HG03460 (cell line): ENCODE measurements around the gene CTPS2.
"Not testable (repeated sequence)": the region's sequence is repeated elsewhere in the genome, so short reads cannot be mapped to it uniquely, and the experiment has no call there.

Source experiments
- ATAC-seq: cut with Tn5 transposase; IDR thresholded peaks from one replicate; pipeline ENCODE4 v1.9.1; 2021; ENCODE audit not compliant: unreplicated experiment

The CTPS2 gene

DNA sequence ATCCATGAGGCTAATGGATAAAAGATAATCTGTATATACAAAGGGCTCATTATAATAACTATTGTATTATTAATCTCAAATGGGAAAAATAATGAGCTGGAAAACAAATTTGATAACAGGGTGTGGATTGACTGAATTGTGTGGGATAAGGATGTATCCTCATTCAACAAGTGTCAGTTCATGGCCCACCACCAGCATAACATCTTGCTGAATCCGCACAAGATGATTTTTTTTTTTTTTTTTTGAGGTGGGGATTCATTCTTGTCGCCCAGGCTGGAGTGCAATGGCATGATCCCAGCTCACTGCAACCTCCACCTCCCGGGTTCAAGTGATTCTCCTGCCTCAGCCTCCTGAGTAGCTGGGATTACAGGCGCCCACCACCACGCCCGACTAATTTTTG lies 3.2 kb upstream of the CTPS2 start:
- ATAC-seq: not testable (repeated sequence)

DNA sequence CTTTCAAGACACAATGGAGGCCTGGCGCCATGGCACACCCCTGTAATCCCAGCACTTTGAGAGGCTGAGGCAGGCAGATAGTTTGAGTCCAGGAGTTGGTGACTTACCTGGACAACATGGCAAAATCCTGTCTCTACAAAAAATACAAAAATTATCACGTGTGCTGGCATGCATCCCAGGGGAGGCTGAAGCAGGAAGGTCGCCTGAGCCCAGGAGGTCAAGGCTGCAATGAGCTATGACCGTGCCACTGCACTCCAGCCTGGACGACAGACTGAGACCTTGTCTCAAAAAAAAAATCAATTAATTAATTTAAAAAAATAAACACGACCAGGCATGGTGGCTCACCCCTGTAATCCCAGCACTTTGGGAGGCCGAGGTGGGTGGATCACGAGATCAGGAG lies 2.0 kb upstream of the CTPS2 start:
- no peak for ATAC-seq

DNA sequence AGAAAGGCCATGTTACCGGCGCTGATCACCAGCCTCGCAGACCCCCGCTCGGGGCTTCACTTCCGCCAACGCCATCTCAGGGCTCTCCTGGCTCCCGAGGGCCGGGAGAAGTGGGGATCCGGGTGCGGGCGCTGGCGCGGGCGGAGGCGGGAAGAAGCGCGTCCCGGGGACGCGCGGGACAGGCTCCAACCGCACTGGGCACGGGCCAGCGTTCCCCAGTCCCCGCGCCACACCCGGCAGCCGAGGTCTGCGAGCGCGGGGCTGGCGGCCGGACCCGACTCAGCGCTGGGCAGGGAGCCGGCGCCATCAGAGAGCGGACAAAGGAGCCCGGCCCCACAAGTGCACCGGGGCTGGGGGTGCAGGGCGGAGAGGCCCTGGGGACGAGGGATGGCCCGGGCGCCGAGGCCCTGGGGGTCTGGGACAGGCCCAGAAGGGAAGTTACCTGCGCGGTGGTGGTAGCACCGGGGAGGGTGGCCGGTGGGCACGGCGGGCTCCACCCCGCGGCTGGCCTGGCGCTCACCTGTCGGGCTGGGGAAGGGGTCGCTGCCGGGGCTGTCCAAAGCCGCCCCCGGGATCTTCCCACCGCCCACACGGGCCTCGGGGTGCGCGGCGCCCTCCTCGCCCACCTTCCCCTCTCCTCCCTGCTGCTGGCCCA lies 449 bp downstream of the CTPS2 start:
- ATAC-seq: peak; percentile 27

GRCh38 chrX:16711219-16711811 lies 1.2 kb downstream of the CTPS2 start:
- ATAC-seq: no peak

DNA sequence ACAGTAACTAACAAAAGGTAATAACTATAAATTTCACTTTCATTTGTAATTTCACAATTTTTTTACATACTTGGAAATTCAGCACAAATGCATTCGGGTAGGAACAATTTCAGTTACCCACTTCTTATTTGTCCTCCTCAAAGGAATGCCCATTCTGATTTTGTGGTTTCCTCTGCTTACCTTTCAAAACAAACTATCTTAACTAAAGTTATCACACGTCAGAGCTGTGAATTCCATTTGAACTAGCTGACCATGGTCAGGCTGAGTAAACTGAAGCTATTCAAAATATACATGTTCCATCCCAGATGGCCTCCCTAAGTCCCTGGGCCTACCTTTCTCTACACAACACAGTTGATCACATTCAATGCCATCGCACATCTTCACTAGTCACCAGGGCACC lies 4.5 kb downstream of the CTPS2 start:
- ATAC-seq: no peak

DNA sequence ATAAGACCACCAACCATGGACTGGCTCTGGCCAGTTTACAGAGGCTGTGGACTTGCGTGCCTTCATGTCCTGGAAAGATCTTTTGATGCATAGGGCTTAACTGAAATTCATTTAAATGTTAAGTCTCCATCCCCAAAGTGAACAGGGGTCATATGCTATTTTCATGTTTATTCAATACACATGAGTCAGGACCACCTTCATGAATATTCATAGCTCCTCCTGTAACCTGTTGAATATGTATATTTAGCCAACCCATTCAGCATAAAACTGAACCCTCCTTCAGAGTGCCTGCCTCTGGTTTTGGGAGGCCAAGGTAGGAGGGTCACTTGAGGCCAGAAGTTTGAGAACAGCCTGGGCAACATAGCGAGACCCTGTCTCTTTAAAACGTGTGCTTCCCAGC lies 7.1 kb downstream of the CTPS2 start:
- ATAC-seq: no peak

GRCh38 chrX:16702700-16703599 lies 9.5 kb downstream of the CTPS2 start:
- ATAC-seq: no peak

DNA sequence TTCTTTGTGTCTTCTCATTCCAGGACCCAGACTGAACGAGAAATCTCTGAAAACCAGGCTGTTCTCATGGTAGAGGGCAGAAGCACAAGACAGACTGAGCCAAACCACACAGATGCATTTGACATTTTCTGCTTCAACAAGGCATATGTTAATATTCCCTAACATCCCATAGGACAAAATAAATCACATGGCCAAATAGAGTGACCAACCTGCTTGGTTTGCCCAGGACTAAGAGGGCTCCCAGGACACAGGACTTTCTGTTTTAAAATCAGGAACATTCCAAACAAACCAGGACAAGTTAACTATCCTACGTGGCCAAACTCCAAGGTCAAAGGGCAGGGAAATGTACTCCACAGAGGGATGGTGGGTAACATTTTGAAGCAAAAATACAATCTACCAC lies 11.7 kb downstream of the CTPS2 start:
- no peak for ATAC-seq

- no peak for ATAC-seq
Measured at GRCh38 chrX:16699389-16699788, 13.1 kb downstream of the CTPS2 start.

DNA sequence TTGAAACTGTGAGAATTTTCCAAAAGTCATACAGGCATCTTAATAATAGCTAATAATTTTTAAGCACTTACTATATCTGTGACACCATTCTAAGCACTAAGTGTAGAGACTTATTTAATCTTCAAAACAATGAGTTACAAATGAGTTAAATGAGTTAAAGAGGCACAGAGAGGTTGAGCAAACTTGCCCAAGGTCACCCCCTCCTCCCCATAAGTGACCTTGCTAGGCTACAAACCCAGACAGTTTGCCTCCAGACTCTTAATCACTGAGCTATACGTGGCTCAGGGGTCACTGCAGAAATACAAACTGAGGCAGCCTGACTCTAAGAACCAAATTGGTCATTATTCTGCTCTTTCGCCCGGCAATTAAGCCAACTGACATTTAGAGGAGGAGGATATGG lies 15.5 kb downstream of the CTPS2 start:
- ATAC-seq: no peak

DNA sequence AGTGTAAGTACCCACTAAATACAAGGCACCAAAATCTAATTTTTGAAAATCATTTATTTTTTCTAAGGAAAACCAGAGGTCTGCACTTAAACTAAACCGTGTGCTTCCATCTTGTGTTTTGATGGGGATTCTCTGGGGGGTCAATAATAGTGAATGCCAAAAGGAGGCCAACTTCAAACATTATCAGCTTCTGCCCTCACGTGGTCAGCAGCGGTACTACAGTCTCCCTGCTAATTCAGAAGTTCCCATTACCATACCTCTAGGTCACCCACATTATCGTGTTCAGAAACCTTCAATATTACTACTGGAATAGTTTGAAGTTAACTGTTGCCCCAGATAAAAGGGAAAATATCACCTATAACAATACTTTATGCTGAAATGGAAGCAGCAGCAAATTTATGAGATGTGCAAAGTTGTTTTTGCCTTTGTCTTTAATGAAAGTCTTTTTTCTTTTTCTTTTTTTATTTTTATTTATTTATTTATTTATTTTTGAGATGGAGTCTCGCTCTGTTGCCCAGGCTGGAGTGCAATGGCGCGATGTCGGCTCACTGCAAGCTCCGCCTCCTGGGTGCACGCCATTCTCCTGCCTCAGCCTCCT lies 17.3 kb downstream of the CTPS2 start:
- ATAC-seq: no peak

- ATAC-seq: no peak
Measured at GRCh38 chrX:16687514-16687913, 25.0 kb downstream of the CTPS2 start.

GRCh38 chrX:16683007-16683664 lies 29.3 kb downstream of the CTPS2 start:
- ATAC-seq: no peak

- no peak for ATAC-seq
Measured at GRCh38 chrX:16678689-16679088, 33.8 kb downstream of the CTPS2 start.

- ATAC-seq: no peak
Measured at GRCh38 chrX:16671005-16671404, 41.5 kb downstream of the CTPS2 start.

DNA sequence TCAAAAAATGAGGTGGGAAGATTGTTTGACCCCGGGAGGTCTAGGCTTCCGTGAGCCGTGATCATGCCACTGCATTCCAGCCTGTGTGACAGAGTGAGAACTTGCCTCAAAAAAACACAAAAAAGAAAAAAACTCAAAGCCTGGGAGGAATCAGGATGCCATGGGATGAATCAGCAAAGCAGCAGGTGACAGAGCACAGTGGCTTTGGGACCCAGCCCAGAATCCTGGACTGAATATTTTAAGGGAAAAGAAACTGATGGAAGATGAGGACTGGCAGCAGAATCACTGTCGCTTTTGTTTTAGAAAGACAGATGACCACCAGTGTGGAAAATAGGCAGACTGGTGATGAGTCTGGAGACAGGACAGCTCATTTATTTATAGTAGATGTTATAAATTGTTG lies 45.9 kb downstream of the CTPS2 start:
- ATAC-seq: no peak

GRCh38 chrX:16665089-16665488 lies 47.4 kb downstream of the CTPS2 start:
- ATAC-seq: no peak

GRCh38 chrX:16664626-16665025 lies 47.8 kb downstream of the CTPS2 start:
- ATAC-seq: no peak

DNA sequence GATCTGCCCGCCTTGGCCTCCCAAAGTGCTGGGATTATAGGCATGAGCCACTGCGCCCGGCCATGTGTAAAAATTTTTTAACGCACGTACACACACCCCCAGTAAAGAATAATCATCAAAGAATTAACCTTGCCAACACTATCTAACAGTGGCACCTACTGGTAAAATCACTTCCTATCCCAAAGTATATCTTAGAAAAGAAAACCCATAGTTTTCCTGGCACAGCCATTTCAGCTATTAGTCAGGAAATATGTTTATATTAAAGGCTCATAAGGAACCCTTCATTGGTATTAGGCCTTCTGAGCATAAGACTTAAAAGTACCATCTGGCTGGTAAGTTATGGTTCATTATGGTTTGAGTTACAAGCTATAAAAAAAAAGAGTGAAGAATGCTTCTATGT lies 48.4 kb downstream of the CTPS2 start:
- ATAC-seq: no peak

DNA sequence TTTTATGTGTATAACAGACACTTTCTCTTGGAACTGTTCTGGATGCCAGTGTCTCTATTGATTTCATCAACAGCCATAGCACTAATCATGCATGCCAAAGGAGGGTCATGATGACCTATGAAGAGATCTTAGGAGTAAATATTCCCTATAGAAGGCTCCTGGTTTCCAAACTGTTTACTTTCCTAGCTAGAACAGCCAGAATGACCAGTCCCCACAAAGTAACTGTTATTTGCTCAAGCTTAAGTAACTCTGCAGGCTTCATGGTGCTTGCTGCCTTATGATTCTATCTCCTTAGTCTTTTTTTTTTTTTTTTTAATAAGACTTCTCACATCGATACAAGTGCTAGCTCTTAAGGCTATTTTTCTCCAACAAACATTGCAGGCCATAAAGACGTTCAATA lies 50.1 kb downstream of the CTPS2 start:
- ATAC-seq: no peak

- ATAC-seq: no peak
Measured at GRCh38 chrX:16661495-16661894, 51.0 kb downstream of the CTPS2 start.
